Muscle layer of duodenum (tissue), 2 donors: Measurements from ENCODE around the gene KCNK2.

Experiments used
- H3K27ac ChIP-seq: one replicate; pipeline ENCODE4 v1.7.0; 2013; ENCODE audit warnings: mild to moderate bottlenecking, low read length
- H3K27me3 ChIP-seq: one replicate; pipeline ENCODE4 v1.7.0; 2013; ENCODE audit warnings: low read depth, mild to moderate bottlenecking, control low read depth, low read length
- H3K36me3 ChIP-seq, 2 donors: one replicate each; pipeline ENCODE4 v1.7.0; 2013; ENCODE audit warnings: low read length in 2 of 2, control low read depth in 1 of 2, mild to moderate bottlenecking in 1 of 2; ENCODE audit not compliant: insufficient read depth in 2 of 2, control insufficient read depth in 1 of 2
- H3K4me1 ChIP-seq, 2 donors: one replicate each; pipeline ENCODE4 v1.7.0; 2013; ENCODE audit warnings: low read length in 2 of 2, mild to moderate bottlenecking in 2 of 2, control low read depth in 1 of 2, moderate library complexity in 1 of 2; ENCODE audit not compliant: insufficient read depth in 2 of 2, control insufficient read depth in 1 of 2
- H3K4me3 ChIP-seq, 2 donors: one replicate each; pipeline ENCODE4 v1.7.0; 2013; ENCODE audit warnings: low read length in 2 of 2, low read depth in 1 of 2, mild to moderate bottlenecking in 1 of 2
- H3K9me3 ChIP-seq, 2 donors: one replicate each; pipeline ENCODE4 v1.7.0; 2013; ENCODE audit warnings: low read length in 2 of 2, control low read depth in 1 of 2, mild to moderate bottlenecking in 1 of 2; ENCODE audit not compliant: control insufficient read depth in 1 of 2
- donor health status: healthy.

KCNK2 gene

DNA sequence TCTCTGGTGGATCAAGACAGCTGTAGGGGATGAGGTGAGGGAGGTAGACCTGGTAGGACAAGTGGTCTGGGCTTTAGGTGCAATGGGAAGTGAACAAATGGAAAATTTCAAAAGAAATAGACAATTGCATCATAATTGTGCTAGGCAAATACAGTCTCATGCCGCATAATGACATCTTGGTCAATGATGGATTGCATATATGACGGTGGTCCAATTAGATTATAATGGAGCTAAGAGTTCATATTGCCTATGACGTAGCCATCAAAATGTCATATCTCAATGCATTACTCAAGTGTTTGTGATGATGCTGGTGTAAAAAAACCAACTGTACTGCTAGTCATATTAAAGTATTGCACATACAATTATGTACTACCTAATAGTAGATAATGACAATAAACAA, 19.0 kb downstream of the KCNK2 start:
- H3K27ac ChIP-seq: no peak overlapping the region
- no peaks in the 10 kb centered on the region for H3K36me3 ChIP-seq
- H3K9me3 ChIP-seq: peaks cover 0 to 2% of the 10 kb centered on the region in 2 donors
- no peaks in the 10 kb centered on the region for H3K4me1 ChIP-seq
- no peak overlapping the region for H3K4me3 ChIP-seq
- H3K27me3 ChIP-seq: no peaks in the 10 kb centered on the region

DNA sequence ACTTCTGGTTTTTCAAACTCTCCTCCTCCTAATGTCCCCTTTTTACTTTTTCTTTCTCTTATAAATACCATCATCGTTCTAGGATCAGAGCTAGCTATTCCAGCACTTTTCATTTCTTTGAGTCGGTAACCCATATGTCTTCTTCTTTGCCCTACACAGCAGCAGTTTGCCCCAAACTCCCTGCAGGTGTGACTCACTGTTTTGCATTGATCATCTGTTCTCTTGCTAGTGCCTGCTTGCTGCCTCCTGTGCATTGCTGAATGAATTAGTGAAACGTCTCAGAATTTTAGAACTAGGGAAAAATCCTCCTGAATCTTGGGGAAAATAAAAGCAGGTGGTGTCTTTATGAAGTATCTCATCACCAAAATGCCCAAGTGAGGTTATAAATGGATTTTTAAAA, 21.7 kb downstream of the KCNK2 start:
- H3K9me3 ChIP-seq: peaks cover 0 to 8% of the 10 kb centered on the region in 2 donors
- no peaks in the 10 kb centered on the region for H3K27me3 ChIP-seq
- H3K27ac ChIP-seq: no peak overlapping the region
- H3K4me1 ChIP-seq: no peaks in the 10 kb centered on the region
- no peak overlapping the region for H3K4me3 ChIP-seq
- no peaks in the 10 kb centered on the region for H3K36me3 ChIP-seq

DNA sequence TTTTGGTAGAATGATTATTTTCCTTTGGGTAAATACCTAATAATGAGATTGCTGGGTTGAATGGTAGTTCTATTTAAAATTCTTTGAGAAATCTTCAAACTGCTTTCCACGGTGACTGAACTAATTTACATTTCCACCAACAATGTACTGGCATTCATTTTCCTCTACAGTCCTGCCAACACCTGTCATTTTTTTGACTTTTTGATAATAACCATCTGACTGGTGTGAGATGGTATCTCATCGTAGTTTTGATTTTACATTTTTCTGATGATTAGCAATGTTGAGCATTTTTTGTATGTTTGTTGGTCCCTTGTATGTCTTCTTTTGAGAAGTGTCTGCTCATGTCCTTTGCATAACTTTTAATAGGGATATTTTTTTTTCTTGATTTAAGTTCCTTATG, 23.5 kb downstream of the KCNK2 start:
- Histone ChIP-seq H3K36me3 (no peaks in the 10 kb centered on the region), H3K27ac (no peak overlapping the region), H3K4me1 (no peaks in the 10 kb centered on the region), H3K9me3 (peaks cover 0 to 8% of the 10 kb centered on the region in 2 donors), H3K4me3 (no peak overlapping the region), H3K27me3 (no peaks in the 10 kb centered on the region)

DNA sequence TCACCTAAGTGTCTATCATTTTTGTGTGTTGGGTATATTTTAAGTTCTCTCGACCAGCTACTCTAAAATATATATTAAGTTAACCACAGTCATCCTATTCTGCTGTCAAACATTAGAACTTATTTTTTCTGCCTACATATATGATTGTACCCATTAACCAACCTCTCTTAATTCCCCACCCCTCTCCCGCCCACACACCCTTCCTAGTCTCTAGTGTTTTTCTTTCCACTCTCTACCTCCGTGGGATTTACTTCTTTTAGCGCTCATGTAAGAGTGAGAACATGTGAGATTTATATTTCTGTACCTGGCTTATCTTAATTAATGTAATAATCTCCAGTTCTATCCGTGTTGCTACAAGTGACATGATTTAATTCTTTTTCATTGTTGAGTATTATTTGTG, 26.6 kb downstream of the KCNK2 start:
- Histone ChIP-seq H3K36me3 (no peaks in the 10 kb centered on the region), H3K4me3 (no peak overlapping the region), H3K4me1 (no peaks in the 10 kb centered on the region), H3K27ac (no peak overlapping the region), H3K27me3 (no peaks in the 10 kb centered on the region), H3K9me3 (peaks cover 0 to 8% of the 10 kb centered on the region in 2 donors)

DNA sequence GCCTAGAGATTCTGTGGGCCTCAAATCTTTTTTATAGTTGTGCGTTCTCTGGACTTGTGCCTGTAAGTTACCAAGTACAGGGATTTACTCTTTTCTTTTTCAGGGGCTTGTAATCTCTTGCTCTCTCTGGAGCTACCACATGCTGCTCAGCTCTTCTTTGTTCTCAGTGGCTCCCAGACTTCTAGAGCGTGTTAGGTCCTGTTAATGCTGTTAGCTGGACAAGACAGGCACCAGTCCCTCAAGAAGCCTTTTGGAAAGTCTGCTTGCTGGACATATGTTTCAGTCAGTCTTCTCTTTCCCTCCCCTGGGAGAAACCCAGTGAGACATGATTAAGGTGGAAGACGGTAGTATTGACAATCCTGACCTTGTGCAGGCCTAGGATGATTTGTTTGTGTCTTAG, 29.4 kb downstream of the KCNK2 start:
- Histone ChIP-seq H3K9me3 (peaks cover 0 to 3% of the 10 kb centered on the region in 2 donors), H3K4me1 (no peaks in the 10 kb centered on the region), H3K4me3 (no peak overlapping the region), H3K27me3 (no peaks in the 10 kb centered on the region), H3K27ac (no peak overlapping the region), H3K36me3 (no peaks in the 10 kb centered on the region)

DNA sequence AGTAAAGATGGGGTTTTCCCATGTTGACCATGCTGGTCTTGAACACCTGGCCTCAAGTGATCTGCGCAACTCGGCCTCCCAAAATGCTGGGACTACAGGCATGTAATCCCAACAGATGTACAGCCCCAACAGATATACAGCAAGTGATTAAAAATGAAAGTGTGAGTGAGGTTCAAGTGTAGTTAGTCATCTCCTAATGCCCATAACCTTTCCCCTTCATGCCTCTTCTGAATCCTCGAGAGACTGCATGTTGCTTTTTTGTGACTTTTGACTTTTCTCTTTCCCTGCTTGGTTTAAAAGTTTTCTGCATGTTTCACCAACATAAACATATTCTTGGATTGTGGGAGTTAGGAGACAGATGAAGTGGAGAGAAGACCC, 31.2 kb downstream of the KCNK2 start:
- H3K36me3 ChIP-seq: no peaks in the 10 kb centered on the region
- no peaks in the 10 kb centered on the region for H3K4me1 ChIP-seq
- H3K9me3 ChIP-seq: no peaks in the 10 kb centered on the region
- no peak overlapping the region for H3K4me3 ChIP-seq
- H3K27me3 ChIP-seq: no peaks in the 10 kb centered on the region
- H3K27ac ChIP-seq: no peak overlapping the region

DNA sequence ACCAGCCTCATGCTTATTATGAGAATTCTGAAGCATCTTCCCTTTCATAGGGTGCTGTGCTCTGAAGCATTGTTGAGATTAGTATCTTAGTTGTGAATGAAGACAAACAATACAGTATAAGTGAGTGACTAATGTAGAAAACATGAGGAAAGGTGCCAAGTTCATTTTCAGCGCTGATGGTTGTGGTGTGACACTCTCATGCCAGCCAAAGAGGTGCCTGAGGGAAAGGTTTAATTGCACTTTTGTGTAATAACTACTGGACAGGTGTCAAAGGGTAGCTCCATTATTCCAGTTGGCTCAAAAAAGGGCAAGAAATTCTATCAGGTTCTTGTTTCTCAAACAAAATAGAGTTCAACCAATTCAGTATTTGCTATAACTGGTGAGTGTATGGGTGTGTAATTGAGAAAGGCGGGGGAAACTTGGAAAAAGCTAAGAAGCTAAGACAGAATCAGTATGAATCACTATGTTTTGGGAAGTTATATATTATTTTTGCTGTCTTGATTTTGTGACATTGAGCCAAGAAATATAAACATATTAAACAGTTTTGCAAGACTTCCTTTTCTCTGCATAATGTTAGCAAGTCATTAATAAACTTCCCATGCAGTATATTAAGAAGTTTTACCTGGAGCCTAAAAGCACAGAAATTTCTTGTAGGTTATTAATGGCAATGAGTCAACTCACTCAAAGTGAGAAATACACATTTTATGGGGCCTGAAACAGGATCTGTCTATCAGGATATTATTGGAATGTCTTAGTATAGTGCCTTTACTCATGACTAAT, 31.8 kb downstream of the KCNK2 start:
- H3K36me3 ChIP-seq: no peaks in the 10 kb centered on the region
- no peaks in the 10 kb centered on the region for H3K9me3 ChIP-seq
- H3K27ac ChIP-seq: no peak overlapping the region
- H3K4me3 ChIP-seq: no peak overlapping the region
- no peaks in the 10 kb centered on the region for H3K27me3 ChIP-seq
- H3K4me1 ChIP-seq: no peaks in the 10 kb centered on the region

DNA sequence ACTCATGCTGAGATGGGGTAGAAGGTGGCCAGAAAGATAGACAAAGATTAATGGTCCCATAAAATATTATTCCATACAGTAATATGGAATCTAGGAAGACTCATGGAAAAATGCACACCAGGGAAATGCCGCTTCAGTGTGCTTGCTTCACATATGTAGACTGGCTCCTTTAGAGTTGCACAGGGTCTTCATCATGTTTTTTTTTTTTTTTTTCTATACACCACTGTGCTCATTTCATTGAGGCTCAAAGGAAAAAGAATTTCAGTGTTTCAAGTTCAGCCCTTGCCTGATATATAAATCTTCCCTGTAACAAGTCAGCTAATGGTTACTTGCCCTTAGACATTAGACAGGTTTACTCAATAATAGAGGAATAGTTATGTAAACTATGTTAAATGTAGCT, 33.2 kb downstream of the KCNK2 start:
- Histone ChIP-seq H3K4me3 (no peak overlapping the region), H3K36me3 (no peaks in the 10 kb centered on the region), H3K27me3 (no peaks in the 10 kb centered on the region), H3K9me3 (no peaks in the 10 kb centered on the region), H3K27ac (no peak overlapping the region), H3K4me1 (no peaks in the 10 kb centered on the region)

DNA sequence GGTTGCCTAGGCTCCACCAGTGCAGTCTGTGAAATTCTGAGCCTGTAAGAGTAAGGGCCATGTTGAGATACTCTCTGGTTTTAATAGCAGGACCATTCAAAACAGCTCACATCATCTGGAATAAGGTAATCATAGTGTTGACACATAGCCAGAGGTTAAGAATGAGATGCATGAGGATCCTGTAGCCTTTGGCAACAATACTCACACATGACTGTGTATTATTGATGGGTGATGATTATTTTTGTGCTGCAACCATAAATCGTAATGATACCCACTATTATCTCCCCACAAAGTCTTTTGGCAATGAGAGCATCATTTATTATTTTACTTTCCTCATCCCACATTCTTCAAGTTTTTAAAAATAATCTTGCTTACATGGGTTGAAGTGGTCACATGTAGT, 35.5 kb downstream of the KCNK2 start:
- Histone ChIP-seq H3K36me3 (no peaks in the 10 kb centered on the region), H3K27me3 (no peaks in the 10 kb centered on the region), H3K4me3 (no peak overlapping the region), H3K9me3 (no peaks in the 10 kb centered on the region), H3K4me1 (no peaks in the 10 kb centered on the region), H3K27ac (no peak overlapping the region)

DNA sequence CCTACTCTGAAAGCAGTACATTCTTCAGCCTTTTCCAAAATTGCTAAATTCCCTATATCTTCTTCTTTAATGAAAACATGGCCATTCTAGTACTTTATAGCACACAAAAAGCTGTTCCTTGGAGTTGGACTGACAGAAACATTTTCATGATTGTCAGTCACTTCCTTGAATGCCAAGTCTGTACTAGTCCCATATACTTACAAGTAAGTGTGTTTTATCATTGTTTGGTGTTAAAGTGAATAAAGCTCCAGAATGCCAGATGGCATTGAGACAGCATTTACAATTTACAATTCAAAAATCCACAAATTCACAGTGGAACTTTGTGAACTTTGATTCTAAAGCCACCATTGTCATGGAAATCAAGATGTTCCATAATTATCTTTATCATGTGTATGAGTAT, 36.5 kb downstream of the KCNK2 start:
- no peaks in the 10 kb centered on the region for H3K9me3 ChIP-seq
- H3K36me3 ChIP-seq: no peaks in the 10 kb centered on the region
- H3K27me3 ChIP-seq: no peaks in the 10 kb centered on the region
- H3K4me1 ChIP-seq: no peaks in the 10 kb centered on the region
- H3K27ac ChIP-seq: no peak overlapping the region
- no peak overlapping the region for H3K4me3 ChIP-seq

DNA sequence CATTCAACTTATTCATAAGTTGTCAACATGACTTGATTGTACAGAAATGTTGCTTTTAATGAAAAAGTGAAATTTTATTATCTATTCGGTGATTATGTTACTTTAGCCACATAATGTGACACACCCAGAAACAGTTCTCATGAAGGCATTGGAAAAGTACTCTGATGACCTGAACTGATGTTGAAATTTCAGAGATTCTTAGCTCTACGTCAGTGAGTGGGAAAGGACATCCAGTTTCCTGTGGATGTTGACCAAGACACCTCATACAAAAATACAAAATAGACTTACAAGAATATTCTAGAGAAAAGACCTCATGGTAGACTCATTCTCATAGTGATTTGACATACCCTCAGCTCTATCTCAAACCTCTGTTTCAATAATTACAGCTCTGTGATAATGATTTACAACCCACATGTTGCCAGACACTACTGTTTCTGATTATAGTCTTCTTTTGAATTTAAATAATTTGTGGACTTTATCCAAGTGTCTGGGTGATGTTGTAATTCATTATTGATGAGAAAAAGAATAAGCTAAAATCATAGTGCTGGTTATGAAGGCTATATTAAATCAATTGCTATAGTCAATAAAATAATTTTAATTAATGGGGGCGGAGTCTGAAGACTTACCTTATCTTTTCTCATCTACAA, 37.3 kb downstream of the KCNK2 start:
- Histone ChIP-seq H3K4me3 (no peak overlapping the region), H3K27me3 (no peaks in the 10 kb centered on the region), H3K4me1 (no peaks in the 10 kb centered on the region), H3K27ac (no peak overlapping the region), H3K9me3 (no peaks in the 10 kb centered on the region), H3K36me3 (no peaks in the 10 kb centered on the region)

DNA sequence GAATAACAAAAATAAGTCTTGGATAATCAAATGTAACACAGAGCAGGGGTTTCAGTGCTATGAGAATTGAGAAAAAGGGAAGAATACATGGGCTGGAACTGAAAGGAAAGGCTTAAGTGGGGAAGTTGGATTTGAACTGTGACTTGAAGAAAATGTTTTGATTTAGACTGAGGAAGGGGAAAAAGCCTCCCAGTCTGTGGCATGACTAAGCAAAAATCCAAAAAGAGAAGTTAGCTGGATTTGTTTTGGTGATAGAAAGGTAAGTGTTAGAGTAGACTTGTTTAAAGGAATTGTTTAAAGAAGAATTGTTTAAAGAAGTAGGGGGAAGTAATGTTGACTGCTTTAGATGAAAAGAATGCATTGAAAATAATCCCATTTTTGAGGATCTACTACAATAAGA, 46.0 kb downstream of the KCNK2 start:
- H3K27me3 ChIP-seq: no peaks in the 10 kb centered on the region
- H3K4me1 ChIP-seq: no peaks in the 10 kb centered on the region
- H3K36me3 ChIP-seq: no peaks in the 10 kb centered on the region
- no peak overlapping the region for H3K4me3 ChIP-seq
- no peaks in the 10 kb centered on the region for H3K9me3 ChIP-seq
- H3K27ac ChIP-seq: no peak overlapping the region
